ENCODE measurements around the gene SH3BP4. TPM values are rescaled to one million over a fixed set of nuclear protein-coding genes. Genes with fewer than 3 reads are reported as not detected.
A peak's percentile ranks its signal among the peaks of the same experiment; 100 is the strongest.

Gene SH3BP4
- total and polyA plus RNA-seq, 2 of the 8 experiments (the other 6 are each of a cell fraction or from before 2014, with no cell fraction given): 28.3 to 35.4 TPM

DNA sequence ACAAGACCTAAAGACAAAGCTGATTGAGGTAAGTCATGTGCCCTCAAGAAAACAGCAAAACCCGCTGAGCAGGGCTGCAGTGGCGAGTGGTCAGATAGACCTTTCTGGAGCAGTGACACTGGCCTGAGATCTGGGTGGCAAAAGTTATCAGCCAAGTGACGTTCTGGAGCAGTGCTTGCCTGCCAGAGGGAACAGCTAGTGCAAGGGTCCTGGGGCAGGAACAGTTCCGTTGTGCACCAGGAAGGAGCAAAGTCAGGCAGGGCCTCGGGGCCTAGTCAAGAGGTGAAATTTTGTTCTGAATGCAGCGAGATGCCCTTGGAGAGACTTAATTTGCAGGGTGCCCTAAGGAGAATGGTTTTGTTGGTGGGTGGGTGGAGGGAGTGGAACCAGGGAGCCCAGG is 67.0 kb downstream of the SH3BP4 start:
- no peak overlapping the region for H2BK120ac ChIP-seq (replicated peaks; ENCODE audit: low read depth, low read length)
- no peak overlapping the region for H3K4ac ChIP-seq (replicated peaks; ENCODE audit: insufficient read length, low read depth, low read length)
- DNase-seq (ENCODE audit: low read depth in 1 of 2, low spot score in 2 of 2) (no peak), FAIRE-seq (no peak)
- peaks cover 14% of the 10 kb centered on the region for H3K79me1 ChIP-seq (ENCODE audit: low read depth, low read length)
- H3K79me2 ChIP-seq (ENCODE audit: control insufficient read depth in 1 of 2, insufficient read depth in 2 of 2, low read length in 2 of 2): peaks cover 0 to 60% of the 10 kb centered on the region in 2 experiments; a peak in 3 of 4 replicates
- H2AK5ac ChIP-seq (ENCODE audit: low read depth, low read length): no peak overlapping the region
- no peak overlapping the region for H3K4me3 ChIP-seq (ENCODE audit: extremely low read depth in 1 of 4, insufficient read depth in 2 of 4, low read depth in 3 of 4, low read length in 4 of 4)
- CTCF ChIA-PET (ENCODE audit: partially characterized antibody): interaction anchor here (1.0 to 1.4 kb wide), 2 partner anchors 12 to 13 kb away, joined by 3 read pairs; no protein-coding TSS in a partner anchor
- H2BK15ac ChIP-seq (ENCODE audit: low read length): no peak overlapping the region
- H3K56ac ChIP-seq (replicated peaks; ENCODE audit: insufficient read length, low read depth, low read length): no peak overlapping the region
- peaks cover 0 to 2% (median 0%) of the 10 kb centered on the region in 4 experiments; a peak in 2 of 8 replicates for H3K36me3 ChIP-seq (ENCODE audit: control insufficient read depth in 2 of 4, insufficient read depth in 4 of 4, low read length in 3 of 4)
- H3K23ac ChIP-seq (ENCODE audit: insufficient read length): no peak overlapping the region
- H4K8ac ChIP-seq (ENCODE audit: extremely low read depth, insufficient read depth, low read length): no peak overlapping the region; the same call in 1 of the 2 replicates
- no peak overlapping the region for H3K27ac ChIP-seq (ENCODE audit: low read depth, low read length)
- TF ChIP-seq BACH1 (IDR thresholded peaks at IDR 0.05; ENCODE audit: low read length): no peak
- no peak for TF ChIP-seq CBX8 (IDR thresholded peaks at IDR 0.05; ENCODE audit: borderline replicate concordance, low read depth, low read length)
- TF ChIP-seq YY1 (IDR thresholded peaks at IDR 0.05; ENCODE audit: low read depth, low read length): no peak
- TF ChIP-seq KDM1A (IDR thresholded peaks at IDR 0.05; ENCODE audit: borderline replicate concordance, low read length): peak; percentile 86; the same call in 1 of the 2 replicates
- 0 out of 4 replicates have a peak, but pooled peaks of 1 of the 2 experiments have one; percentile 55 for TF ChIP-seq HDAC2 (IDR thresholded peaks at IDR 0.05; ENCODE audit: borderline replicate concordance in 1 of 2, low read depth in 2 of 2, low read length in 2 of 2)
- no peak for TF ChIP-seq SIN3A (conservative IDR thresholded peaks at IDR 0.05 in 1 of 2, IDR thresholded peaks at IDR 0.05 in 1 of 2; ENCODE audit: low read depth in 1 of 2, low read length in 2 of 2)
- peaks cover 4 to 5% of the 10 kb centered on the region in 2 experiments; a peak in 1 of 4 replicates for H3K9me3 ChIP-seq (ENCODE audit: insufficient read depth in 2 of 2, low read depth in 1 of 2, low read length in 1 of 2)
- WGBS, 2 experiments (ENCODE audit: extremely low coverage in 1 of 2, insufficient coverage in 1 of 2, insufficient read length in 1 of 2, insufficient replicate concordance in 2 of 2, low coverage in 1 of 2, low lambda C conversion rate in 2 of 2, missing lambda C conversion rate in 1 of 2): 89% methylated on average over 6 of the region's 6 CpGs; no CpG with 5 or more reads in 1 of the 2 experiments
- no peak overlapping the region for H2BK20ac ChIP-seq (ENCODE audit: low read length)
- no peak overlapping the region for H3K14ac ChIP-seq (ENCODE audit: insufficient read length)
- peaks cover 0 to 6% (median 0%) of the 10 kb centered on the region in 4 experiments; a peak in 1 of 7 replicates for H3K4me1 ChIP-seq (replicated peaks in 1 of 4; ENCODE audit: control insufficient read depth in 3 of 4, insufficient read depth in 4 of 4, low read length in 3 of 4)
- no peak overlapping the region for H3K4me2 ChIP-seq (ENCODE audit: insufficient read depth in 1 of 2, low read depth in 2 of 2, low read length in 2 of 2)
- H2AFZ ChIP-seq (ENCODE audit: low read length): no peak overlapping the region
- no peak overlapping the region; a peak in 1 of 7 replicates for H3K9ac ChIP-seq (replicated peaks in 1 of 4; ENCODE audit: extremely low read depth in 1 of 4, low read depth in 3 of 4, low read length in 3 of 4)
- H2BK5ac ChIP-seq (ENCODE audit: low read depth, low read length): no peak overlapping the region
- H4K5ac ChIP-seq (ENCODE audit: insufficient read length, low read depth, low read length): no peak overlapping the region
- POLR2A ChIA-PET (ENCODE audit: partially characterized antibody): interaction anchor here (1.0 kb wide), 1 partner anchor 11 kb away, joined by 4 read pairs; no protein-coding TSS in a partner anchor
- no peak overlapping the region for H2BK12ac ChIP-seq (ENCODE audit: low read depth, low read length)
- no peaks in the 10 kb centered on the region for H3K27me3 ChIP-seq (replicated peaks in 1 of 4; ENCODE audit: control insufficient read depth in 3 of 4, extremely low read depth in 1 of 4, insufficient read depth in 3 of 4, low read length in 3 of 4)
- H3K23me2 ChIP-seq (ENCODE audit: low read depth, low read length): no peaks in the 10 kb centered on the region
- no peak overlapping the region for H3K18ac ChIP-seq (ENCODE audit: extremely low read depth, low read length)
- peaks cover 4 to 7% of the 10 kb centered on the region in 2 experiments for H4K20me1 ChIP-seq (replicated peaks in 1 of 2; ENCODE audit: control insufficient read depth in 1 of 2, insufficient read depth in 2 of 2, low read length in 2 of 2)
- no peak overlapping the region for H4K91ac ChIP-seq (replicated peaks; ENCODE audit: insufficient read length, low read length)
